ENCODE data around the gene FN1.

FN1 gene

DNA sequence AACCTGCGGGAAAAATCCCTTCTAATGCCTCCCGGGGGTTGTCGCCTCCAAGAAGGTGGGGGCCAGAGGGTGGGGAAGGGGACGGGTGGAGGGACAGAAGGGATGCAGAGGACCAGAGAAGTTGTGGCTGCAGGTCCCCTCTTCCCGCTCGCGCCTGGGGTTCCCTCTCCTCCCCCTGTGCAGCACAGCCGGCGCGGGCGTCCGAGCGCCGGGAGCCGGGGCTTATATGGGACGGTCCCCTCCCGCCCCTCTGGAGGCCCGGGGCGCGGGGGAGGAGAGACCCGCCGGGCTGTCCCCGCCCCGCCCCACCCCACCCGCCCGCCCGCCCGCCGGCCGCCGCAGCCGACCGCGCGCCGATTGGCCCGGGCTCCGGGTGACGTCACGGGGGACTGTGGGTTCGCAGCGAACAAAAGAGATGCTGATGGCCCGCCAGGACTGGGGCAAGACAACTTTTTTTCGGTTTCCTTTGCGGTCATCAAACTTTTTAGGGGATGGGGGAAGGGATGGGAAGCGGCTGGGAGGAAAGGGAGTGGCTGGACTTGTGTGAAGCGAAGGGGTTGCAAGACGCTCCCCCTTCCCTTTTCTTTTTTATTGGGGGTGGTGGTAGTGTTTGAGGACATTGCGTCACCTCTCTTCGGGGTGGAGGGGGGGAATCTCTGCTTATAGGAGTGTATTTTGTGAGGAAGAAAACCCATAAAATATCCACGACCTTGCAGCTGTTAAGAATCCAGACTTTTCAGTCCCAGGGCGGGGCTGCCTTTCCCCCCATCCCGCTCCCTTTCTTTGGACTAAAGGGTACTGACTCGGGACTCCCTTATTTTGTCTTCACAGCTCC lies at the start of gene FN1:
TSS of gene FN1 (minus strand) at position 199 of the 835 bp plus-strand sequence. CDS start 266 bp downstream, outside the sequence.
- DNase-seq (ENCODE audit: low spot score), result peak; percentile 97

DNA sequence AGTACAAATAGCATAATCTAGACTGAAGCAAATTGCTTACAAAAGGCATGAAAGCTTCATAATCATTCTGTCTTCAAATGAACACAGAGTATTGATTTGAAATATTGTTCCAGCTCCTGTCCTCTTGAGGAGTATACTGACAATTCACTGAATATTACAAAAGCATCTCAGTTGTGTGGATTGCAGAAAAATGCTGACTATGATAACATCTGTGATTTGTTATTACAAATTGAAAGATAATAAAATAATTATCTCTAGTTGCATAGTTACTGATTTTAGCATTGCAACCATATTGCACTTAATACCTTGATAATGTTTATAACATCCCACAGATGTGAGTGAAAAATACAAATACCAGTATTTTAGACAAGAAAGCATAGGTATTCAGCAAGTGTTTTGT lies 49.2 kb upstream of the FN1 start:
- DNase-seq (ENCODE audit: low spot score), result no peak

DNA sequence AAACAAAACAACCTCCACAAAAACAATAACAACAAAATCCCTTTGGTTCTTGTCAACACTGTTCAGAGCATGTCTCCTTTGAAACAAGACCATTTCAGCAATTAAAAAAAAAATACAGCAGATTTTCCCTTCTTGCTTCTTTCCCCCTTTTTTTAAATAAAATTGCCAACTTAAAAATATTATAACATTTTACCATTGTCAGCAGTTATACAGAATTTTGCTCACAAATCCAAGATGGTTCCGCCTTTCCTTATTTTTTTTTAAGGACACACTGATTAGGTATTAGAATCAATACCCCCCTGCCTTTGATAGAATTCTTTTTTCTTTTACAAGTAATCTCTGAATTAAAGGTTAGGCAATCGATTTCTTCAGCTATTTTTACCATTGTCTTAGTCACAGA lies 48.7 kb upstream of the FN1 start:
- DNase-seq (ENCODE audit: low spot score), result no peak

DNA sequence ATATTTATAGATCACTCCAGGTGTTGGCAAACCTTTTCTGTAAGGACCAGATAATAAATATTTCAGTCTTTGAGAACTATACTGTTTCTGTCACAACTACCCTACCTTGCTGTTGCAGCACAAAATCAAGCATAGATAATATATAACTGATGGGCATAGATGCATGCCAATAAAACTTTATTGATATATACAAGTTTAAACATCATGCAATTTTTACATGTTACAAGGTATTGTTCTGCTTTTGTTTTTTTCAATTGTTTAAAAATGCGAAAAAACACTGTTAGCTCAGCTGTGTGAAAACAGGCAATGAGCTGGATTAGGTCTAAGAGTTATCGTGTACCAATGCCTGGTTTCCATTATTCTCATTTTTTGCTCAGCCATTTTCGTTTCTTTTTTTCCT lies 47.6 kb upstream of the FN1 start:
- DNase-seq (ENCODE audit: low spot score), result no peak

- no peak for DNase-seq (ENCODE audit: low spot score)
These were observed 43.8 kb upstream of the FN1 start for GRCh38 chr2:215479536-215480240.

DNA sequence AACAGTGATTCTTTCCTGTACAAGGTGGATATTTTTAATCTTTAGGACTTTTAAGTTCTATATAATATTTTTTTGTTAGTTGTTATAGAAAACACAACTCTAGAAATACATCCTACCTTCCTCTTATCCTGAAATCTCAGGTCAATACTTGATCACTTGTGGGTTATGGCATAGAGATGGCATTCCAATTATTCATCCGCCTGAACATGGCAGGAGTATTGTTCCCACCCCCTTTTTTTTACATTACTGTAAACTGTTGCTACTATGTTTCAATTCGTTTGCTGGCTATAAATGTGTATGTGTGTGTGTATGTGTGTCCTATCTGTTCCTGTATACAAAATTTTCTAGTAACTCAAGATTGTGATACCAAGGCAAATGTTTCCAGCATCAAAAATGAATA lies 43.3 kb upstream of the FN1 start:
- no peak for DNase-seq (ENCODE audit: low spot score)

DNA sequence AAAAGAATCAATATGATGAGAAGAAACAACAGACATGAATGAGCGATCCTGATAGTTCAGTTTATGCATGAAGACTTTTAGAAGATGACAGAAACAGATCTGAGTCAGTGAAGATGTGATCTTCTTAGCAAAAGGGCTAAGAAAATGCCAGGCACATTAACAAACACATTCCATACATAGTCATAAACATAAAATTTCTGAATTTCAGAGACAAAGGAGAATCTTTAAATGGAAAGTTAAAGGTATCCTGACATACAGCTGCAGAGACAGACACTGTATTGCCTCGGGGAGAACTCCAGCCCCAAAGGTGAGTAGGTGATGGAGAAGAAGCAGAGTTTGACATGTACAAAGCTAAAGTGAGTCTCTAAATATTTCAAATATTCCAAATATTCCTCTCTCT lies 40.6 kb upstream of the FN1 start:
- DNase-seq (ENCODE audit: low spot score), result peak; percentile 52

DNA sequence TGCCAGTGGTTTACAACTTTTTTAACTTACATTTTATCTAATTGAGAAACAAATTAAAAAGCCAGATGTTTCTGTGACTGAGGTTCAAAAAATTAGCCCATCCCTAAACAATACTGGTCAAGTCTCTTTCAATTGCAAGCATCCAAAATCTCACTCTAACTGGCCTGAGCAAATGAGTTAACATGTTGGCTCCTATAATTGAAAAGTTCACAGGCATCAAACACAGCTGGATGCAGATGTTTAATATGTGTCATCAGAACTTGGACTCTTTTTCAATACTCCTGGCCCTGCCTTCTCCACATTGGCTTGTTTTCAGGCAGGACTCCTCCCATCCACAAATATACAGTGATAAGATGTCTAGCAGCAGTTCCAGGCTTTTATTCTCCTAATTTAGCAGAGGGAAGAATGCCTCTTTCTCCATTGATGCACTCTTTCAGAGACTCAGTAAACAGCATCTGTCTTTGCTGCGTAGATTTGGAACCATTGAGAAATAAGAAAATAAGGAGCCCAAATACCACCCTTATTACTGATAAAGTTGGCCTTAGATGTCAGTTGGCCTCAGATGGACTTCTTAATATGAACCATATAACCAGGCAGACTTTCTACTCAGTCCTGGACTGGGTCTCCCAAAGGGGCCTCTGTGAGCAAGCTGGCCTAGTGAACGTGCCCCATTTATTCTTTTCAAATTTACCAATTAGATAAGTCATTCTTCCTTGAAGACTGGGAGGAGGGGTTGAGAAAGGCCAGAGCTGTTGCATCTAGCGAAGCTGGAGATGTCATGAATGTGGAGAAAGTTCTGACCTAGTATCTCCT lies 30.4 kb upstream of the FN1 start:
- DNase-seq (ENCODE audit: low spot score), result peak; percentile 45

DNA sequence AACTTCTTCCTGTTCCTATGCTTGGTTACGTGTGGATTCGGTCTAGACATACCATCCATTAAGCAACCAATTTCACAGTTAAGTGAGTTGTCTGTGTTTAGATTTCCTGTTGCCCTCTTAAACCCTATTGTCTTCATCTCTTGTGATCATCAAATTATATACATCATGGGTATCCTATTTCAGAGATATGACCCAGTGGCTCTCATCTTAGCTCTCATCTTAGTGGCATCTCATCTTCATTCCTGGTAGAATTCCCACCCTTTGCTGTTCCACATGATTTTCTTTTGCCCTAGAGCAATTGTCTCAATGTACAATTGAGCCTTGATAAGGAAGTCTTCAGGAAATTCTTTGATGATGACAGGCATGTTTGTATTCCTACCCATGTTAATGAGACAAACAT lies 29.4 kb upstream of the FN1 start:
- DNase-seq (ENCODE audit: low spot score), result no peak

GRCh38 chr2:215461836-215462532 lies 26.1 kb upstream of the FN1 start:
- no peak for DNase-seq (ENCODE audit: low spot score)

DNA sequence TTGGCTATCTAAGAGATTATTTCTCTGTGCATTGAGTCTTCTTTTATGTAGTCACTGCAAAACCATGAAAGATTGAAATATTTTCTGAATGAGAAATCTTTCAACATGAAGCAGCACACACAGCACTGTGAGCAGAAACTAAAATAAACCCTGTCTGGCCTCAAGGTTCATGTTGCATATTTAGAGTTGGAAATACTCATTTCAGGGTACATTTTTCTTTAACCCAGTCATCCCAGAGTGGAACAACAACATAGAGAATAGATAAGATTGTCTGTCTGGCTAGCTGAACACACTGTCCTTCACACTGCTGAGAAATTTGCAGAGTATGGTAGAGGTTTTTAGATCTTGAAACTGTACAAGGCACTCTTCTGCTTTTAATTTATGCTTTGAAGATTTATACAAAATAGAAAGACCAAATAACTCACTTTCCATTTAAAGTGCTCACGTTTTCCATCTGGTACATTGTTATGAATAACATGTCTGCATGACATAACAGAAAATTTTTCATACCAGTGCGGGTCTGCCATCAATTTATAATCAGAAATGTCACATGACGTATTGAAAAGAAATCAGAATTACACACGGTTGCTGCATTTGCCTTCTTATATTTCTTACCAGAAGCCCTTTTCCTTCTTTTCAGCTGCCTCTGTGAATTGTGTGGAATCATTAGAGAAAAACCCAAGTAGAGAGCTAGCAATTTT lies 25.0 kb upstream of the FN1 start:
- DNase-seq (ENCODE audit: low spot score), result peak; percentile 75

DNA sequence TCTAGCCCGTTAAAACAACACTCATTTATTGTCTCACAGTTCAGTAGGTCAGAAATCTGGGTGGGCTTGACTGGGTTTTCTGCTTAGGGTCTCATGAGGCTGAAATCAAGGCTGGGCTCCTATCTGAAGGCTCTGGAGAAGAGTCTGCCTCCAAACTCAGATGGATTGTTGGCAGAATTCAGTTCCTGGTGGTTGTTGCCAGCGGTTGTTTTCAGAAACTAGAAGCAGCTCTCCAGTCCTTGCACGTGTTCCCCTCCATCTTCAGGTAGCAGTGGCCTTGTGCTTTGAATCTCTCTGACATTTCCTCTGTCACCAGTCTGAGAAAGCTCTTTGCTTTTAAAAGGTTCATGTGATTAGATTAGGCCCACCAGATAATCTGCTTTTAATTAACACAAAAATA lies 20.1 kb upstream of the FN1 start:
- DNase-seq (ENCODE audit: low spot score), result no peak

DNA sequence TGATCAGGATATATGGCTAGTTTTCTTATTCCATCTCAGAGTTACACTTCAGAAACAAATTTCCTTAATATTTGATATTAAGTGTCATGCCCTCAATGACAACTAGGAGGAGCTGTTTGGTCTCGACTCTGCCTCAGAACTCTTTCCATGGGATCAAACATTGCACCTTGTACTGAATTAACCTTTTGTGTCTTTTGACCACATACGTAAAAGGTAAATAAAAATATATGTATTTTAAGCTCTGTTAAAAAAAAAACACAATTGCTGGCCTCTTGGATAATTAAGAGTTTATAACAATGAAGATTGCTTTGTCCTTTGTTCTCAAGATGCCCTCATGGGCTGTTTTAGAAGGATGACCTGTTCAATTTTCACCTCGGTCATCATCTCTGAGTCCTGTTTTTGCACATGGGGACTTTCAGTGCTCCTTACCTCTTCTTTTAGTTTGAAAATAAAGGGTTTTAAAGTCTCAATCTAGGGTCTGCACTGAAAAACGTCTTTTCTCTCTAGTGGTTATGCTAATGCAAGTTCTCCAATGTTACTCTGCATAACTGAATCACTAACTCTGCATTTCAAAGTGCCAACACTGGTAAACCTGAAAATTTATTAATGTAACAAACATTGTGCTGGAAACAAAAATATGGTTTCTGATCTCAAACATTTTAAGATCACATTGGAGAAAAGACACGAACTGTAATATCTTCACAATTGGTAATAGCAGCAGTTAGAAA lies 18.8 kb upstream of the FN1 start:
- peak; percentile 42 for DNase-seq (ENCODE audit: low spot score)

GRCh38 chr2:215452725-215453124 lies 16.9 kb upstream of the FN1 start:
- no peak for DNase-seq (ENCODE audit: low spot score)

GRCh38 chr2:215451012-215451756 lies 15.3 kb upstream of the FN1 start:
- DNase-seq (ENCODE audit: low spot score), result no peak

GRCh38 chr2:215450188-215451011 lies 14.5 kb upstream of the FN1 start:
- no peak for DNase-seq (ENCODE audit: low spot score)

DNA sequence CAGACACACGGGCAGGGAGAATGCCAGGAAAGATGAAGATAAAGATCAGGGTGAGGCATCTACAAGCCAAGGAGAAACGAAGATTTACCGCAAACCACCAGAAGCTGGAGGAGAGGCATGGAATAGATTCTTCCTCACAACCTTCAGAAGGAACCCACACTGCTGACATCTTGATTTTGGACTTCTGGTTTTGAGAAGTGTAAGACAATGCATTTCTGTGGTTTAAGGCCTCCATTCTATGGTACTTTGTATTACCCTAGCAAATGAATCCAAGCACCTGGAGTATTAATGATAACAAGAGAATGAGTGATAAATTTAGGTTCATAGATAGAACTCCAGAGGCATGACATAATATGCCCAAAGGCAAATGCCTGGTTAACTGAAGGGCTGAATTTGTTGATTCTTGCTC lies 11.8 kb upstream of the FN1 start:
- no peak for DNase-seq (ENCODE audit: low spot score)

DNA sequence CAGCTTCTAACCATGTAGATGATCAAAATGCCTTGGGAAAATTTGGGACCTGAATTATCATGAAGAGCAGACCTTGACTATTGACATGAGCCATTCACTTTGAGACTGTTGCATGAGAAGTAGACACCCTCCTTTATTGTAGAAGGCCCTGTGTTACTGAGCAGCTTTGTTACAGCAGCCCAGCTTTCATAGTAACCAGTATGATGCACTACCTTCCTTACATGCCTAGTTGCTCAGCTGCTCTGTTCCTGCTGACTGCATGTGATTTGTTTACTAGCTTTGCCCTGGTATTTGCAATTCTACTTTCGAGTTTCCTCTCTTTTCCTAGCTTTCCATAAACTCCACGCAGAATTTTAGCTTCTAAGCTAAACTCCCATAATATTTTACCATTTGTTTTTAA lies 11.2 kb upstream of the FN1 start:
- no peak for DNase-seq (ENCODE audit: low spot score)

DNA sequence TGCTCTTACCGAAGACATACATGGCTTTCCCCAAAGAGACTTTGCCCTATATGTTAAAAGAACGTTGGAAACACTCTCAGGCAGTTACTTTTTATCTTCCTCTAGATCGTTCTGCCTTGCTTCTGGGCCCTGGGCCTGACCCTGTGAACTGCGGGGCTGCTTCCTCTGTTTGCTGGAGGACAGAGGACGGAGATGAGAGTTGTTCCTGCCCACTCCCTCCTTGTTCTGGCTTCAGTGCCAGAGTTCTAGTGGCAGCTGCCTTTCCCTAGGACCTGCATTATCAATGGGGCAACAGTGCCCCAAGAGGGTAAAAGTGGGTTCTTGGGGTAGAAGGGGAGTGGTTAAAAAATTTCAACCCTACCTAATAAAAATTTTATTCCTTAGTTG lies 6.5 kb upstream of the FN1 start:
- DNase-seq (ENCODE audit: low spot score), result no peak

Data from GM03348 (cell line).